Stimulated activated CD4-positive, alpha-beta T cell treated with anti-CD3 and anti-CD28 coated beads, Interleukin-12 subunit alpha, Interleukin-12 subunit beta, amount 100 ng/mL, for 48 hours (primary cell): ENCODE measurements around the gene SPRR3.

Source experiments
- DNase-seq, 3 donors: peaks; one replicate each; pipeline ENCODE4 v3.0.0-alpha.2; 2020; ENCODE audit warnings: low read depth in 2 of 3, low spot score in 1 of 3

SPRR3 gene

DNA sequence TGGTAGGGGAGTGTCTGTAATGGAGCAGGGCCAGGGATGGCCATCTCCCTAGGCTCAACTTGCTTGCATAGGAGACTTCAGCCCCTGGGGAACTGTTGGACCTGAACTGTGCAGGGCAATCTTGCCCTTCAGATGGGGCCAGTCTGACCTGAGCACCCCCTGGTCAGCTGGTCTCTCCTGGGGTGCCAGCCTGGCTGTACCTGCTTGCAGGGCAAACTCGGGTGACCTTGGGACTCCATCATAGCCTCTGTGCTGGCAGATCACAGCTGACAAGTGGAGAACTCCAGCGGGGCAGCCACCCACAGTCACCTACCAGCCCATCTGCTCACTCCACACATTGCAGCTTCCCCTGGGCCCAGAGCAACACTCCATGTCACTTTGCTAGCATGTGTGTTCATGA, 47.7 kb downstream of the SPRR3 start:
- no peak for DNase-seq
